ENCODE data around the gene MRO.
"Not testable (repeated sequence)": the region's sequence is repeated elsewhere in the genome, so short reads cannot be mapped to it uniquely, and the experiment has no call there.

The MRO gene

DNA sequence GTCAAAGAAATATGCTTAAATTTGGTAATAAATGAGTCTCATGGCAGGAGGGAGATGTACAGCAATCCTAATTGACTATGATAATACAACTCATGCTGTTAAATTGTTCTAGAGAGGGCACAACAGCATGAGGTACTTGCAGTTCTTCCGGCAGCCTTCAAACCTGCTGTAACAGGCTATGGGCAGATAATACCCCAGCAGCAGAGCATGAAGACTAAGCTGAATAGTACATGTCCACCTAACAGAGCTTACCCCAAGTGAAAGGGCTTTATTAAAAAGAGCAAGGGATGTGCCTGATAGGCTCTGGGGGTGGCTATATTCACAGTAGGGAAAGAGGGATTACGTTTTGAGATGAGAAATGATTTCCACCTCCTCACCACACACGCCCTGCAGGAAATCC lies 28.9 kb downstream of the MRO start:
- Histone ChIP-seq H3K4me1 (ENCODE audit: control insufficient read depth in 1 of 2, insufficient read depth in 2 of 2, low read length in 2 of 2) (peaks cover 0 to 6% of the 10 kb centered on the region in 2 donors), H3K9me3 (ENCODE audit: control insufficient read depth in 1 of 2, low read length in 2 of 2) (no peaks in the 10 kb centered on the region), H3K36me3 (ENCODE audit: control insufficient read depth in 1 of 2, insufficient read depth in 2 of 2, low read length in 2 of 2) (no peaks in the 10 kb centered on the region), H3K4me3 (ENCODE audit: low read depth in 1 of 2, low read length in 2 of 2) (no peak overlapping the region), H3K27ac (ENCODE audit: low read length) (no peak overlapping the region), H3K27me3 (ENCODE audit: low read depth, low read length) (no peaks in the 10 kb centered on the region)

GRCh38 chr18:50790241-50790640 lies 29.6 kb downstream of the MRO start:
- Histone ChIP-seq H3K36me3 (ENCODE audit: control insufficient read depth in 1 of 2, insufficient read depth in 2 of 2, low read length in 2 of 2) (no peaks in the 10 kb centered on the region), H3K4me1 (ENCODE audit: control insufficient read depth in 1 of 2, insufficient read depth in 2 of 2, low read length in 2 of 2) (peaks cover 0 to 6% of the 10 kb centered on the region in 2 donors), H3K27me3 (ENCODE audit: low read depth, low read length) (no peaks in the 10 kb centered on the region), H3K9me3 (ENCODE audit: control insufficient read depth in 1 of 2, low read length in 2 of 2) (no peaks in the 10 kb centered on the region), H3K27ac (ENCODE audit: low read length) (no peak overlapping the region), H3K4me3 (ENCODE audit: low read depth in 1 of 2, low read length in 2 of 2) (no peak overlapping the region)

DNA sequence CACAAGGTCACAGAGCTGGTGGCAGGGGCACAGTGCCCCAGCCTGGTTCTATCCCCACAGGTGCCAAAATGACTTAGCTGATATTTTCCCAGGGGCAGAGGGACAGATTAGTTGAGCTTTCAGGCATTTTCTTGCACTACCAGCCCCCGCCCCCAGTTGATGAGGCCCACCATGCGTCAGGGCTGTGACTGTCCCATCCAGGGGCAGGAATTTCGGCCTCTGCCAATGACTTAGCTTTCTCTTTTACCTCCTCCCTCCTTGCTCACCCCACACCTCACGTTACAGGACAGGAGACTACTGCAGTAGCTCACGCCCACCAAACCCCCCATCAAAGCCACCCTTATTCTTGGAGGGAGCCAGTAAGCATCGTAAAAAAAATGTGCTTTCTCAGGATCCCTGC lies 31.5 kb downstream of the MRO start:
- Histone ChIP-seq H3K27me3 (ENCODE audit: low read depth, low read length) (no peaks in the 10 kb centered on the region), H3K4me1 (ENCODE audit: control insufficient read depth in 1 of 2, insufficient read depth in 2 of 2, low read length in 2 of 2) (peaks cover 0 to 4% of the 10 kb centered on the region in 2 donors), H3K36me3 (ENCODE audit: control insufficient read depth in 1 of 2, insufficient read depth in 2 of 2, low read length in 2 of 2) (no peaks in the 10 kb centered on the region), H3K4me3 (ENCODE audit: low read depth in 1 of 2, low read length in 2 of 2) (no peak overlapping the region), H3K9me3 (ENCODE audit: control insufficient read depth in 1 of 2, low read length in 2 of 2) (no peaks in the 10 kb centered on the region), H3K27ac (ENCODE audit: low read length) (no peak overlapping the region)

DNA sequence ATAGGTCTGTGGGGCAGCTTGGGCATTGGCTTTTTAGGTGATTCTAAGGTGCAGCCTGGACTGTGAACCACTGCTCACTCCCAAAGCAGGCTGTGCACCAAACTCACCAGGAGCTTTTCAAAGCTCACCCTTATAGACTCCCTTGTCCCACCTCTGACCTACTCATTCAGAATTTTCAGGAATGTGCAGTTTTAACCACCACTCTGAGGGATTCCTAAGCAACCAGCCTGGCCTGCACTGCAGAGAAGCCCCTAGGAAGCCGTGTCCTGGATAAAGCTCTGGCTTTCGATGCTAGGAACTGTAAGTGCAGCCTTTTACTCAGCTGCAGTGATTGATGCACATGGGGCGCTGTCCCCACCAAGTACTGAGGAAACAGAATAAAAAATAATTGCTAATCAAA lies 33.0 kb downstream of the MRO start:
- Histone ChIP-seq H3K27me3 (ENCODE audit: low read depth, low read length) (no peaks in the 10 kb centered on the region), H3K9me3 (ENCODE audit: control insufficient read depth in 1 of 2, low read length in 2 of 2) (no peaks in the 10 kb centered on the region), H3K36me3 (ENCODE audit: control insufficient read depth in 1 of 2, insufficient read depth in 2 of 2, low read length in 2 of 2) (no peaks in the 10 kb centered on the region), H3K4me1 (ENCODE audit: control insufficient read depth in 1 of 2, insufficient read depth in 2 of 2, low read length in 2 of 2) (peaks cover 0 to 4% of the 10 kb centered on the region in 2 donors), H3K27ac (ENCODE audit: low read length) (no peak overlapping the region), H3K4me3 (ENCODE audit: low read depth in 1 of 2, low read length in 2 of 2) (no peak overlapping the region)

DNA sequence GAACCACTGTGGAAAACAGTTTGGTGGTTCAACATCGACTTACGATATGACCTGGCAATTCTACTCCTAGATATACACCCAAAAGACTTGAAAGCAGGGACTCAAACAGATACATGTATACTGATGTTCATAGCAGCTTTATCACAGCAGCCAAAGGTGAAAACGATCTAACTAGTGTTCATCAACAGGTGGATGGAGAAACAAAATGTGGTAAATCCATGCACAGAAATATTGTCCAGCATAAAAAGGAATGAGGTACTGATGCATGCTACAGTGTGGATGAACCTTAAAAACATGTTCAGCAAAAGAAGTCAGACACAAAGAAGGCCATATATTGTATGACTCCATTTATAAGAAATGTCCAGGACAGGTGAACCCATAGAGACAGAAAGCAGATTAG lies 36.3 kb downstream of the MRO start:
- Histone ChIP-seq H3K27me3 (ENCODE audit: low read depth, low read length) (no peaks in the 10 kb centered on the region), H3K4me1 (ENCODE audit: control insufficient read depth in 1 of 2, insufficient read depth in 2 of 2, low read length in 2 of 2) (peaks cover 0 to 4% of the 10 kb centered on the region in 2 donors), H3K27ac (ENCODE audit: low read length) (no peak overlapping the region), H3K4me3 (ENCODE audit: low read depth in 1 of 2, low read length in 2 of 2) (no peak overlapping the region), H3K9me3 (ENCODE audit: control insufficient read depth in 1 of 2, low read length in 2 of 2) (no peaks in the 10 kb centered on the region), H3K36me3 (ENCODE audit: control insufficient read depth in 1 of 2, insufficient read depth in 2 of 2, low read length in 2 of 2) (no peaks in the 10 kb centered on the region)

- H3K27me3 ChIP-seq (ENCODE audit: low read depth, low read length); H3K36me3 ChIP-seq (ENCODE audit: control insufficient read depth in 1 of 2, insufficient read depth in 2 of 2, low read length in 2 of 2); H3K9me3 ChIP-seq (ENCODE audit: control insufficient read depth in 1 of 2, low read length in 2 of 2); H3K27ac ChIP-seq (ENCODE audit: low read length); H3K4me3 ChIP-seq (ENCODE audit: low read depth in 1 of 2, low read length in 2 of 2); H3K4me1 ChIP-seq (ENCODE audit: control insufficient read depth in 1 of 2, insufficient read depth in 2 of 2, low read length in 2 of 2): not testable (repeated sequence)
These were observed 40.8 kb downstream of the MRO start for GRCh38 chr18:50779021-50779420.

- no peaks in the 10 kb centered on the region for H3K36me3 ChIP-seq (ENCODE audit: control insufficient read depth in 1 of 2, insufficient read depth in 2 of 2, low read length in 2 of 2)
- H3K27ac ChIP-seq (ENCODE audit: low read length): no peak overlapping the region
- H3K9me3 ChIP-seq (ENCODE audit: control insufficient read depth in 1 of 2, low read length in 2 of 2): no peaks in the 10 kb centered on the region
- no peak overlapping the region for H3K4me3 ChIP-seq (ENCODE audit: low read depth in 1 of 2, low read length in 2 of 2)
- no peaks in the 10 kb centered on the region for H3K27me3 ChIP-seq (ENCODE audit: low read depth, low read length)
- H3K4me1 ChIP-seq (ENCODE audit: control insufficient read depth in 1 of 2, insufficient read depth in 2 of 2, low read length in 2 of 2): no peaks in the 10 kb centered on the region
These were observed 43.4 kb downstream of the MRO start for GRCh38 chr18:50776383-50776782.

GRCh38 chr18:50775726-50776125 lies 44.1 kb downstream of the MRO start:
- no peaks in the 10 kb centered on the region for H3K36me3 ChIP-seq (ENCODE audit: control insufficient read depth in 1 of 2, insufficient read depth in 2 of 2, low read length in 2 of 2)
- H3K27me3 ChIP-seq (ENCODE audit: low read depth, low read length): no peaks in the 10 kb centered on the region
- no peaks in the 10 kb centered on the region for H3K9me3 ChIP-seq (ENCODE audit: control insufficient read depth in 1 of 2, low read length in 2 of 2)
- H3K4me3 ChIP-seq (ENCODE audit: low read depth in 1 of 2, low read length in 2 of 2): no peak overlapping the region
- H3K4me1 ChIP-seq (ENCODE audit: control insufficient read depth in 1 of 2, insufficient read depth in 2 of 2, low read length in 2 of 2): no peaks in the 10 kb centered on the region
- H3K27ac ChIP-seq (ENCODE audit: low read length): no peak overlapping the region

GRCh38 chr18:50775207-50775606 lies 44.6 kb downstream of the MRO start:
- Histone ChIP-seq H3K4me1 (ENCODE audit: control insufficient read depth in 1 of 2, insufficient read depth in 2 of 2, low read length in 2 of 2) (no peaks in the 10 kb centered on the region), H3K9me3 (ENCODE audit: control insufficient read depth in 1 of 2, low read length in 2 of 2) (peaks cover 0 to under 1% of the 10 kb centered on the region in 2 donors), H3K27me3 (ENCODE audit: low read depth, low read length) (no peaks in the 10 kb centered on the region), H3K4me3 (ENCODE audit: low read depth in 1 of 2, low read length in 2 of 2) (no peak overlapping the region), H3K36me3 (ENCODE audit: control insufficient read depth in 1 of 2, insufficient read depth in 2 of 2, low read length in 2 of 2) (no peaks in the 10 kb centered on the region), H3K27ac (ENCODE audit: low read length) (no peak overlapping the region)

DNA sequence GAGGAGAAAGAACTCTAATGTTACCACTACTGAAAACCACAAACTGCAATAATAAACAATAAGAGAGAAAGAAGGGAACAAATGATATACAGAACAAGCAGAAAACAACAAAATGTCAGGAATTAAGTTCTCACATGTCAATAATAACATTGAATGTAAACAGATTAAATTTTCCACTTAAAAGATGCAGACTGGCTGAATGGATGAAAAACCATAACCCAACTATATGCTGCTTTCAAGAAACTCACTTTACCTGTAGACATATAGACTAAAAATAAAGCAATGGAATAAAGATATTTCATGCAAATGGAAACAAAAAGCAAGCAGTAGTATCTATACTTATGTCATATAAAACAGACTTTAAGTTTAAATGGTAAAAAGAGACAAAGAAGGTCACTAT lies 50.4 kb downstream of the MRO start:
- H3K27ac ChIP-seq (ENCODE audit: low read length): no peak overlapping the region
- H3K36me3 ChIP-seq (ENCODE audit: control insufficient read depth in 1 of 2, insufficient read depth in 2 of 2, low read length in 2 of 2): no peaks in the 10 kb centered on the region

DNA sequence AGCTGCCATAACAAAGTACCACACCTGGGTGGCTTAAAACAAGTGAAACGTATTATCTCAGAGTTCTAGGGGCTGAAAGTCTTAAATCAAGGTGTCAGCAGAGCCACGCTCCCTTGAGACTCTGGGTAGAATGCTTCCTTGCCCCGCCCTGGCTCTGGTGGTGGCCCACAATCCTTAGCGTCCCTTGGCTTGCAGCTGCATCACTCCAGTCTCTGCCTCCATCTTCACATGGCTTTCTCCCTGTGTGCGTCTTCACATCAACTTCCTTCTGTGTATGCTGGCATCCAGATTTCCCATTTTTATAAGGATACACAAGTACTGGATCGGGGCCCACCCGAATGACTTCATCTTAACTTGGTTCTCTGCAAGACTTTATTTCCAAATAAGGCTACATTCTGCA lies 62.5 kb downstream of the MRO start:
- no peak overlapping the region for H3K4me3 ChIP-seq (ENCODE audit: low read depth in 1 of 2, low read length in 2 of 2)
- H3K27ac ChIP-seq (ENCODE audit: low read length): no peak overlapping the region
- no peaks in the 10 kb centered on the region for H3K27me3 ChIP-seq (ENCODE audit: low read depth, low read length)
- H3K36me3 ChIP-seq (ENCODE audit: control insufficient read depth in 1 of 2, insufficient read depth in 2 of 2, low read length in 2 of 2): no peaks in the 10 kb centered on the region
- no peaks in the 10 kb centered on the region for H3K4me1 ChIP-seq (ENCODE audit: control insufficient read depth in 1 of 2, insufficient read depth in 2 of 2, low read length in 2 of 2)
- no peaks in the 10 kb centered on the region for H3K9me3 ChIP-seq (ENCODE audit: control insufficient read depth in 1 of 2, low read length in 2 of 2)

More for the DNA sequence above, 50.4 kb downstream of the MRO start:
- peaks cover 15 to 25% of the 10 kb centered on the region in 2 donors for H3K9me3 ChIP-seq (ENCODE audit: control insufficient read depth in 1 of 2, low read length in 2 of 2)
- H3K4me1 ChIP-seq (ENCODE audit: control insufficient read depth in 1 of 2, insufficient read depth in 2 of 2, low read length in 2 of 2): no peaks in the 10 kb centered on the region
- no peaks in the 10 kb centered on the region for H3K27me3 ChIP-seq (ENCODE audit: low read depth, low read length)
- no peak overlapping the region for H3K4me3 ChIP-seq (ENCODE audit: low read depth in 1 of 2, low read length in 2 of 2)

DNA sequence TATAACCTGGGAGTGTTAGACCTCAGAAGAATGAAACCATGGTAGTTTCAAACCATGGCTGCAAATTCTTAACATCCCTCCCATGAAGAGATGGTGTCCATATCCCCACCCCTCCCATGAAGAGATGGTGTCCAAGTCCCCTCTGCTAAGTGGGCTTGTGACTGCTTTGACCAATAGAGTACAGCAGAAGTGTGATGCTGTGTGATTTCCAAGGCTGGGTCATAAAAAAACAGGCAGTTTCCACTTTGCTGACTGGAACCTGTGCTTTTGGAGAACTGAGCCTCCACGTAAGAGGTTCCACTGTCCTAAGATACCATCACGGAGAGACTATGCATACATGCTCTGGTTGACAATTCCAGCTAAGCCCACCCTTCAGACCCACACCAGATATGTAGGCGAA lies 65.5 kb downstream of the MRO start:
- Histone ChIP-seq H3K27ac (ENCODE audit: low read length) (no peak overlapping the region), H3K27me3 (ENCODE audit: low read depth, low read length) (no peaks in the 10 kb centered on the region), H3K9me3 (ENCODE audit: control insufficient read depth in 1 of 2, low read length in 2 of 2) (no peaks in the 10 kb centered on the region), H3K4me1 (ENCODE audit: control insufficient read depth in 1 of 2, insufficient read depth in 2 of 2, low read length in 2 of 2) (no peaks in the 10 kb centered on the region), H3K36me3 (ENCODE audit: control insufficient read depth in 1 of 2, insufficient read depth in 2 of 2, low read length in 2 of 2) (no peaks in the 10 kb centered on the region), H3K4me3 (ENCODE audit: low read depth in 1 of 2, low read length in 2 of 2) (no peak overlapping the region)

All from muscle layer of duodenum (tissue), 2 donors.